Duodenal mucosa (tissue), 2 donors: Measurements from ENCODE around the gene TFPI2.

Experiments
- H3K27ac ChIP-seq: one replicate; pipeline ENCODE4 v1.7.0; 2013; ENCODE audit warnings: low read depth, low read length
- H3K27me3 ChIP-seq, 2 donors: one replicate each; pipeline ENCODE4 v1.7.0; 2013; ENCODE audit warnings: low read length in 2 of 2, control low read depth in 1 of 2; ENCODE audit not compliant: insufficient read depth in 2 of 2, control insufficient read depth in 1 of 2
- H3K36me3 ChIP-seq, 2 donors: one replicate each; pipeline ENCODE4 v1.7.0; 2013; ENCODE audit warnings: low read length in 2 of 2, control low read depth in 1 of 2; ENCODE audit not compliant: insufficient read depth in 2 of 2, control insufficient read depth in 1 of 2
- H3K4me1 ChIP-seq, 2 donors: one replicate each; pipeline ENCODE4 v1.7.0; 2013; ENCODE audit warnings: low read length in 2 of 2, control low read depth in 1 of 2; ENCODE audit not compliant: insufficient read depth in 2 of 2, control insufficient read depth in 1 of 2
- H3K4me3 ChIP-seq, 2 donors: one replicate each; pipeline ENCODE4 v1.7.0; 2013; ENCODE audit warnings: low read length in 2 of 2, low read depth in 1 of 2
- H3K9ac ChIP-seq, 2 donors: one replicate each; pipeline ENCODE4 v1.7.0; 2013; ENCODE audit warnings: low read length in 2 of 2, low read depth in 1 of 2
- H3K9me3 ChIP-seq, 2 donors: one replicate each; pipeline ENCODE4 v1.7.0; 2013; ENCODE audit warnings: low read length in 2 of 2, control low read depth in 1 of 2; ENCODE audit not compliant: control insufficient read depth in 1 of 2

TFPI2 gene

GRCh38 chr7:93860261-93860660, 30.3 kb downstream of the TFPI2 start:
- Histone ChIP-seq H3K4me3 (no peak overlapping the region), H3K4me1 (no peaks in the 10 kb centered on the region), H3K9ac (no peak overlapping the region)

GRCh38 chr7:93858857-93859256, 31.7 kb downstream of the TFPI2 start:
- Histone ChIP-seq H3K36me3 (no peaks in the 10 kb centered on the region), H3K9ac (no peak overlapping the region), H3K4me1 (no peaks in the 10 kb centered on the region)

More at GRCh38 chr7:93860261-93860660, 30.3 kb downstream of the TFPI2 start:
- Histone ChIP-seq H3K36me3 (no peaks in the 10 kb centered on the region), H3K27ac (no peak overlapping the region), H3K27me3 (no peaks in the 10 kb centered on the region), H3K9me3 (no peaks in the 10 kb centered on the region)

GRCh38 chr7:93856323-93856722, 34.2 kb downstream of the TFPI2 start:
- Histone ChIP-seq H3K9ac (no peak overlapping the region), H3K9me3 (no peaks in the 10 kb centered on the region), H3K4me3 (no peak overlapping the region), H3K36me3 (no peaks in the 10 kb centered on the region), H3K4me1 (no peaks in the 10 kb centered on the region), H3K27ac (no peak overlapping the region), H3K27me3 (no peaks in the 10 kb centered on the region)

More at GRCh38 chr7:93858857-93859256, 31.7 kb downstream of the TFPI2 start:
- Histone ChIP-seq H3K27me3 (no peaks in the 10 kb centered on the region), H3K27ac (no peak overlapping the region), H3K4me3 (no peak overlapping the region), H3K9me3 (no peaks in the 10 kb centered on the region)

- Histone ChIP-seq H3K27me3 (no peaks in the 10 kb centered on the region), H3K36me3 (no peaks in the 10 kb centered on the region), H3K4me3 (no peak overlapping the region), H3K9ac (no peak overlapping the region), H3K4me1 (no peaks in the 10 kb centered on the region), H3K9me3 (no peaks in the 10 kb centered on the region), H3K27ac (no peak overlapping the region)
Observed at GRCh38 chr7:93855797-93856196, 34.8 kb downstream of the TFPI2 start.

- Histone ChIP-seq H3K36me3 (no peaks in the 10 kb centered on the region), H3K27me3 (no peaks in the 10 kb centered on the region), H3K27ac (no peak overlapping the region), H3K4me1 (no peaks in the 10 kb centered on the region), H3K4me3 (no peak overlapping the region), H3K9me3 (no peaks in the 10 kb centered on the region), H3K9ac (no peak overlapping the region)
Observed at GRCh38 chr7:93854480-93854879, 36.1 kb downstream of the TFPI2 start.

- no peaks in the 10 kb centered on the region for H3K36me3 ChIP-seq
- no peak overlapping the region for H3K27ac ChIP-seq
- H3K9ac ChIP-seq: no peak overlapping the region
- H3K9me3 ChIP-seq: no peaks in the 10 kb centered on the region
- no peaks in the 10 kb centered on the region for H3K27me3 ChIP-seq
- H3K4me3 ChIP-seq: no peak overlapping the region
- no peaks in the 10 kb centered on the region for H3K4me1 ChIP-seq
Observed at GRCh38 chr7:93851536-93851935, 39.0 kb downstream of the TFPI2 start.

GRCh38 chr7:93843260-93843659, 47.3 kb downstream of the TFPI2 start:
- Histone ChIP-seq H3K4me3 (no peak overlapping the region), H3K4me1 (no peaks in the 10 kb centered on the region), H3K36me3 (no peaks in the 10 kb centered on the region), H3K9ac (no peak overlapping the region), H3K27me3 (no peaks in the 10 kb centered on the region), H3K9me3 (no peaks in the 10 kb centered on the region), H3K27ac (no peak overlapping the region)

GRCh38 chr7:93838966-93839365, 51.6 kb downstream of the TFPI2 start:
- no peaks in the 10 kb centered on the region for H3K9me3 ChIP-seq
- no peak overlapping the region for H3K27ac ChIP-seq
- no peaks in the 10 kb centered on the region for H3K4me1 ChIP-seq
- no peak overlapping the region for H3K4me3 ChIP-seq
- no peaks in the 10 kb centered on the region for H3K36me3 ChIP-seq
- no peaks in the 10 kb centered on the region for H3K27me3 ChIP-seq
- no peak overlapping the region for H3K9ac ChIP-seq

- no peaks in the 10 kb centered on the region for H3K36me3 ChIP-seq
- H3K9me3 ChIP-seq: no peaks in the 10 kb centered on the region
- no peaks in the 10 kb centered on the region for H3K27me3 ChIP-seq
- no peaks in the 10 kb centered on the region for H3K4me1 ChIP-seq
- no peak overlapping the region for H3K27ac ChIP-seq
- no peak overlapping the region for H3K9ac ChIP-seq
- H3K4me3 ChIP-seq: no peak overlapping the region
Observed at GRCh38 chr7:93837245-93837644, 53.3 kb downstream of the TFPI2 start.

- Histone ChIP-seq H3K4me3 (no peak overlapping the region), H3K9ac (no peak overlapping the region), H3K9me3 (no peaks in the 10 kb centered on the region), H3K27ac (no peak overlapping the region), H3K36me3 (no peaks in the 10 kb centered on the region), H3K27me3 (no peaks in the 10 kb centered on the region), H3K4me1 (no peaks in the 10 kb centered on the region)
Observed at GRCh38 chr7:93836116-93836515, 54.4 kb downstream of the TFPI2 start.

GRCh38 chr7:93835702-93836101, 54.9 kb downstream of the TFPI2 start:
- Histone ChIP-seq H3K4me3 (no peak overlapping the region), H3K27ac (no peak overlapping the region), H3K4me1 (no peaks in the 10 kb centered on the region), H3K9ac (no peak overlapping the region), H3K36me3 (no peaks in the 10 kb centered on the region), H3K9me3 (no peaks in the 10 kb centered on the region), H3K27me3 (no peaks in the 10 kb centered on the region)
